NCI-H748 treated with DMSO at 0.1 percent for 48 hours (cell line): ENCODE results near the gene PIK3CA.
"Not testable (repeated sequence)": the region's sequence is repeated elsewhere in the genome, so short reads cannot be mapped to it uniquely, and the experiment has no call there.

Source experiments
- DNase-seq: peaks from one replicate; lab custom pipeline; 2025; lab: John Stamatoyannopoulos, UW

The PIK3CA gene

GRCh38 chr3:179264449-179264848 lies 116.3 kb downstream of the PIK3CA start:
- DNase-seq = no peak

- DNase-seq = no peak
Measured at GRCh38 chr3:179265092-179265491, 116.9 kb downstream of the PIK3CA start.

GRCh38 chr3:179265875-179266274 lies 117.7 kb downstream of the PIK3CA start:
- DNase-seq = no peak

GRCh38 chr3:179266701-179267211 lies 118.6 kb downstream of the PIK3CA start:
- no peak for DNase-seq

- no peak for DNase-seq
Measured at GRCh38 chr3:179268400-179269051, 120.4 kb downstream of the PIK3CA start.

GRCh38 chr3:179269152-179269707 lies 121.1 kb downstream of the PIK3CA start:
- DNase-seq = no peak

GRCh38 chr3:179272385-179272784 lies 124.2 kb downstream of the PIK3CA start:
- no peak for DNase-seq

GRCh38 chr3:179274434-179274833 lies 126.3 kb downstream of the PIK3CA start:
- DNase-seq = not testable (repeated sequence)

GRCh38 chr3:179276001-179276400 lies 127.8 kb downstream of the PIK3CA start:
- DNase-seq = no peak

- DNase-seq = no peak
Measured at GRCh38 chr3:179276743-179277142, 128.6 kb downstream of the PIK3CA start.

- DNase-seq = no peak
Measured at GRCh38 chr3:179278151-179278550, 130.0 kb downstream of the PIK3CA start.

- no peak for DNase-seq
Measured at GRCh38 chr3:179278932-179279693, 131.0 kb downstream of the PIK3CA start.

- no peak for DNase-seq
Measured at GRCh38 chr3:179279837-179280236, 131.7 kb downstream of the PIK3CA start.

- DNase-seq = no peak
Measured at GRCh38 chr3:179281825-179282224, 133.7 kb downstream of the PIK3CA start.

- DNase-seq = no peak
Measured at GRCh38 chr3:179286331-179286730, 138.2 kb downstream of the PIK3CA start.

GRCh38 chr3:179288845-179289244 lies 140.7 kb downstream of the PIK3CA start:
- DNase-seq = no peak

- no peak for DNase-seq
Measured at GRCh38 chr3:179289295-179289694, 141.1 kb downstream of the PIK3CA start.
